ENCODE measurements around the gene GPR137C.

- TF ChIP-seq CTCF (optimal IDR thresholded peaks at IDR 0.05 in 1 of 3, IDR thresholded peaks at IDR 0.05 in 1 of 3, conservative IDR thresholded peaks at IDR 0.05 in 1 of 3; ENCODE audit: extremely low read depth in 1 of 3, insufficient read depth in 2 of 3, low read length in 3 of 3) (no peak), EZH2 (IDR thresholded peaks at IDR 0.05; ENCODE audit: low read length) (no peak)
Observed at GRCh38 chr14:52589646-52590045, 37.0 kb downstream of the GPR137C start.

All from keratinocyte (primary cell).